WTC11 (cell line): ENCODE data around the gene TBR1.

Experiments
- TF ChIP-seq, protein P1 (sequence below): sonication (generic); formaldehyde crosslinking; IDR thresholded peaks from 2 replicates; pipeline ENCODE4 v1.8.1; 2022; ENCODE audit warnings: mild to moderate bottlenecking, moderate library complexity, missing genetic modification reagents
- TF ChIP-seq, protein P2 (sequence below): sonication (generic); formaldehyde crosslinking; IDR thresholded peaks from 2 replicates; pipeline ENCODE4 v1.8.1; 2023; ENCODE audit warnings: mild to moderate bottlenecking, missing genetic modification reagents, moderate library complexity

DNA sequence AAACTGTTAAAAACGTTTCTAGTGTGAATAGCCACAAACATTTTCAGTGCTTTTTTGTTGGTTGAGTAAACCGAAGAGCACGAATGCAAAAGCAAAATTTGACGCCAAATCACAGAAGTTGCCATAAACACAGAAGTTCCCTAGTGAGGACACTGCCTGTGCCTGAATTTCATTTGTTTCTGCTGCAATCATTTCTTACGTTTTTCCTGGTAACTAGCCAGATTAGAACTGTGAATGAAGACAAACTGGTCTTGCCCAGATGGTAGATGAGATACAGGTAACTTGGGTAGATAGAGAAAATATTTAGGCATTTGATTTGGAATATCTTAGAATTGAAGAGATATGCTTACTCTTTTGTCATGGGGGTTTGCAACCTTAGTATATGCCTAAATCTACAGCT is 9.8 kb upstream of the TBR1 start:
- TF ChIP-seq, protein P1, sequence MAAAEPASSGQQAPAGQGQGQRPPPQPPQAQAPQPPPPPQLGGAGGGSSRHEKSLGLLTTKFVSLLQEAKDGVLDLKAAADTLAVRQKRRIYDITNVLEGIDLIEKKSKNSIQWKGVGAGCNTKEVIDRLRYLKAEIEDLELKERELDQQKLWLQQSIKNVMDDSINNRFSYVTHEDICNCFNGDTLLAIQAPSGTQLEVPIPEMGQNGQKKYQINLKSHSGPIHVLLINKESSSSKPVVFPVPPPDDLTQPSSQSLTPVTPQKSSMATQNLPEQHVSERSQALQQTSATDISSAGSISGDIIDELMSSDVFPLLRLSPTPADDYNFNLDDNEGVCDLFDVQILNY: no peak
- TF ChIP-seq, protein P2, sequence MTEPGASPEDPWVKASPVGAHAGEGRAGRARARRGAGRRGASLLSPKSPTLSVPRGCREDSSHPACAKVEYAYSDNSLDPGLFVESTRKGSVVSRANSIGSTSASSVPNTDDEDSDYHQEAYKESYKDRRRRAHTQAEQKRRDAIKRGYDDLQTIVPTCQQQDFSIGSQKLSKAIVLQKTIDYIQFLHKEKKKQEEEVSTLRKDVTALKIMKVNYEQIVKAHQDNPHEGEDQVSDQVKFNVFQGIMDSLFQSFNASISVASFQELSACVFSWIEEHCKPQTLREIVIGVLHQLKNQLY (CRISPR knock-in tag): no peak
